Stimulated activated CD8-positive, alpha-beta memory T cell treated with anti-CD3 and anti-CD28 coated beads, Interleukin-12 subunit alpha, Interleukin-12 subunit beta, amount 100 ng/mL, for 1 hour (primary cell): ENCODE results near the gene CALML6.

Source experiments
- DNase-seq: peaks from one replicate; pipeline ENCODE4 v3.0.0-alpha.2; 2020; ENCODE audit warnings: low read depth

Gene CALML6

DNA sequence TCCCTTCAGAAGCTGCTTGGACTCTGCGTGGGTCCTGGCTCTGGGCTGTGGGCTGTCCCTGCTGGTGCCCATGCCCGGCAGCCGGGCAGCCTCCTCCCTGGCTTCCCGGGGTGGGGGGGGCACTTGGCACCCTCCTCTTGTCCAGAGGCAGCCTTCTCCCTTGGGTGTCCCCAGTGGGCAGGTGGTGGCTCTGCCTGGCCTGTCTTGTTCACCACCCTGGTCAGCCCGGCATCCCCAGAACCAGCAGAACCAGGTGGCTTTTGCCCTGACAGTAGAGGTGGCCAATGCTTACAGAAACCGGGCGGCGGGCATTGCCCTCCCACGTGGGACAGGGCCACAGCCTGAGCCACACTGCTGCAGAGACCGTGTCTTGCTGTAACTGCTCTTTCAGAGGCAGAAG is 50.5 kb downstream of the CALML6 start:
- DNase-seq = no peak

- DNase-seq = no peak
Observed at GRCh38 chr1:1966071-1966740, 51.1 kb downstream of the CALML6 start.
